BE2C (cell line): ENCODE data around the gene SLC10A3.
A peak's percentile ranks its signal among the peaks of the same experiment; 100 is the strongest.

Experiments used
- DNase-seq: peaks from one replicate; pipeline ENCODE4 v3.0.0-alpha.2; 2020
- H3K27me3 ChIP-seq: fragments of 250-450 bp; sonication (Bioruptor Pico); 2 replicates; pipeline ENCODE4 v1.5.1; 2020; ENCODE audit warnings: mild to moderate bottlenecking
- H3K36me3 ChIP-seq: fragments of 250-450 bp; sonication (Bioruptor Pico); 2 replicates; pipeline ENCODE4 v1.5.1; 2020; ENCODE audit warnings: mild to moderate bottlenecking
- H3K4me1 ChIP-seq: fragments of 250-450 bp; sonication (Bioruptor Pico); 2 replicates; pipeline ENCODE4 v1.5.1; 2020
- H3K4me3 ChIP-seq: 2 replicates; pipeline ENCODE4 v1.5.1; 2011; ENCODE audit warnings: low read depth, low read length
- H3K9me3 ChIP-seq: fragments of 250-450 bp; sonication (Bioruptor Pico); 2 replicates; pipeline ENCODE4 v1.5.1; 2020
- CTCF ChIP-seq: IDR thresholded peaks from 2 replicates; pipeline ENCODE4 v1.5.1; 2012; ENCODE audit warnings: mild to moderate bottlenecking, low read depth, low read length

Gene SLC10A3

GRCh38 chrX:154486396-154487207 is 3.8 kb downstream of the SLC10A3 start, which contains the start of gene UBL4A:
TSS of gene UBL4A (minus strand) at chrX:154486615. CDS start at chrX:154486584, 31 bp downstream.
- H3K4me3 ChIP-seq, result peak within 1 kb of the TSS; percentile 63
- peaks cover 13% of the 10 kb centered on the region for H3K36me3 ChIP-seq
- DNase-seq, result peak; percentile 69
- no peaks in the 10 kb centered on the region for H3K9me3 ChIP-seq
- no peak for TF ChIP-seq CTCF
- no peaks in the 10 kb centered on the region for H3K4me1 ChIP-seq
- H3K27me3 ChIP-seq, result no peaks in the 10 kb centered on the region

GRCh38 chrX:154486052-154486395 is 4.4 kb downstream of the SLC10A3 start:
- DNase-seq, result no peak
- Histone ChIP-seq H3K4me3 (peak overlapping the region; percentile 63), H3K27me3 (no peaks in the 10 kb centered on the region), H3K4me1 (no peaks in the 10 kb centered on the region), H3K36me3 (peaks cover 13% of the 10 kb centered on the region), H3K9me3 (no peaks in the 10 kb centered on the region)
- no peak for TF ChIP-seq CTCF

GRCh38 chrX:154485150-154486051 is 5.0 kb downstream of the SLC10A3 start:
- H3K4me3 ChIP-seq, result peak overlapping the region; percentile 63
- H3K9me3 ChIP-seq, result no peaks in the 10 kb centered on the region
- DNase-seq, result no peak
- H3K36me3 ChIP-seq, result peaks cover 13% of the 10 kb centered on the region
- H3K4me1 ChIP-seq, result no peaks in the 10 kb centered on the region
- H3K27me3 ChIP-seq, result no peaks in the 10 kb centered on the region
- TF ChIP-seq CTCF, result no peak

- no peaks in the 10 kb centered on the region for H3K4me1 ChIP-seq
- H3K36me3 ChIP-seq, result peaks cover 13% of the 10 kb centered on the region
- DNase-seq, result no peak
- H3K27me3 ChIP-seq, result no peaks in the 10 kb centered on the region
- H3K9me3 ChIP-seq, result no peaks in the 10 kb centered on the region
- TF ChIP-seq CTCF, result no peak
- H3K4me3 ChIP-seq, result no peak overlapping the region
Observed at GRCh38 chrX:154484255-154485149, 5.9 kb downstream of the SLC10A3 start.

- Histone ChIP-seq H3K27me3 (no peaks in the 10 kb centered on the region), H3K4me3 (no peak overlapping the region), H3K9me3 (no peaks in the 10 kb centered on the region), H3K4me1 (no peaks in the 10 kb centered on the region), H3K36me3 (peaks cover 13% of the 10 kb centered on the region)
- DNase-seq, result no peak
- TF ChIP-seq CTCF, result no peak
Observed at GRCh38 chrX:154483325-154483724, 7.1 kb downstream of the SLC10A3 start.
